Endodermal cell (in vitro differentiated cells): ENCODE data around the gene GAS7. TPM values are rescaled to one million over a fixed set of nuclear protein-coding genes. Genes with fewer than 3 reads are reported as not detected.

ENCODE experiments used
- DNase-seq: peaks from one replicate; pipeline ENCODE4 v3.0.0-alpha.2; 2017
- H3K27ac ChIP-seq: 2 replicates; pipeline ENCODE4 v1.5.1; 2013; ENCODE audit warnings: mild to moderate bottlenecking, low read depth, low read length, moderate library complexity
- H3K27me3 ChIP-seq: 2 replicates; pipeline ENCODE4 v1.6.1; 2013; ENCODE audit warnings: mild to moderate bottlenecking, low read length, moderate library complexity; ENCODE audit not compliant: insufficient read depth, control insufficient read depth, poor library complexity, severe bottlenecking
- H3K36me3 ChIP-seq: 2 replicates; pipeline ENCODE4 v1.7.0; 2013; ENCODE audit warnings: mild to moderate bottlenecking, low read length, moderate library complexity; ENCODE audit not compliant: control insufficient read depth, insufficient read depth
- H3K4me1 ChIP-seq: one replicate; pipeline ENCODE4 v1.7.0; 2013; ENCODE audit warnings: low read length; ENCODE audit not compliant: control insufficient read depth, insufficient read depth
- H3K4me3 ChIP-seq: 2 replicates; pipeline ENCODE4 v1.5.1; 2013; ENCODE audit warnings: mild to moderate bottlenecking, low read length, moderate library complexity
- H3K9ac ChIP-seq: 2 replicates; pipeline ENCODE4 v1.6.1; 2013; ENCODE audit warnings: mild to moderate bottlenecking, low read length, moderate library complexity; ENCODE audit not compliant: poor library complexity, severe bottlenecking; ENCODE audit errors: extremely low read depth
- H3K9me3 ChIP-seq: 2 replicates; pipeline ENCODE4 v1.6.1; 2013; ENCODE audit warnings: mild to moderate bottlenecking, low read length, moderate library complexity; ENCODE audit not compliant: control insufficient read depth
- H3K27ac Mint-ChIP-seq: 2 replicates; pipeline ENCODE4 v1.8.0; 2020; ENCODE audit warnings: mixed read lengths
- H3K27me3 Mint-ChIP-seq: 2 replicates; pipeline ENCODE4 v1.8.0; 2021; ENCODE audit warnings: mild to moderate bottlenecking, mixed read lengths; ENCODE audit not compliant: insufficient read depth
- H3K36me3 Mint-ChIP-seq: 2 replicates; pipeline ENCODE4 v1.8.0; 2020; ENCODE audit warnings: low read depth, mixed read lengths
- H3K4me1 Mint-ChIP-seq: 2 replicates; pipeline ENCODE4 v1.8.0; 2020; ENCODE audit warnings: mixed read lengths
- H3K4me3 Mint-ChIP-seq: 2 replicates; pipeline ENCODE4 v1.8.0; 2020; ENCODE audit warnings: mild to moderate bottlenecking, moderate library complexity, mixed read lengths
- H3K9me3 Mint-ChIP-seq: 2 replicates; pipeline ENCODE4 v1.8.0; 2020; ENCODE audit warnings: mild to moderate bottlenecking, mixed read lengths
- WGBS, 2 experiments: methylation state at CpG; one replicate each; pipeline versions ENCODE4 v1.1.5 to v1.1.7; 2013; ENCODE audit warnings: missing lambda C conversion rate in 2 of 2, mixed read lengths in 1 of 2; ENCODE audit not compliant: insufficient coverage in 1 of 2, insufficient read length in 1 of 2; 5-methylcytosine and 5-hydroxymethylcytosine counted together
- total RNA-seq, 2 donors: library from RNA; stranded (reverse); fragmentation: NEBNext Ultra II Directional in 1 of 2; extraction: Animal tissue kit (Norgen Biotek cat#: 25700) in 1 of 2; gene quantifications; 2 replicates in 1 of 2; 3 replicates in 1 of 2; pipeline ENCODE4 v1.2.1, GENCODE V29; 2021
- TF ChIP-seq, protein P1 (sequence below): fragments of 200-600 bp; sonication (generic); conservative IDR thresholded peaks from 2 replicates; pipeline ENCODE4 v1.5.0; 2021; ENCODE audit warnings: antibody characterized with exemption, mild to moderate bottlenecking

Gene GAS7
- total RNA-seq, 2 donors from 2014 or later: 8.6 to 14.7 TPM

DNA sequence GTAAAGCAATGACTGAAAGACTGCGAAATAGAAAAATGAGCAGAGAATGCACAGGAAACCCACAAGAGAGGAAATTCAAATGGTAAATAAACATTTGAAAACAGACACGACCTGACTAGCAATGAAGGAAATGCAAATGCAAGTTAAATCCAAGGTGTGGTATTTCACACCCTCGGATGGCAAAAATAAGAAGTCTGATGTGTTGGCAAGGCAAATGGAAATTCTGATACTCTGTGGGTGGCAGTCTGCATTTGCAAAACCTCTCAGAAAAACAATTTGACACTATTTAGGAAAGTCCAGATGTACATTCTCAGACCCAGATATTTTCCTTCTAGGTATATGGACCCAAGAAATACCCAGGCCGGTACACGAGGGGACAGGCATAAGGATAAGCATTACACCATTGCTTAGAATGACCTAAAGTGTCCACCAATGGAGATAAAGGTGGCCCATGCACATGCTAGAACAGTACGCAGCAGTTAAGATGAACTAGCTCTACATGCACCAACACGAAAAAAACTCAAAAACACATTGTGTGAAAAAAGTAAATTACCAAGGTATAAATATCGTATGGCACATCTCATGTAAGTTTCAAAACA, 116.7 kb downstream of the GAS7 start:
- H3K4me1 Mint-ChIP-seq: peaks cover 11% of the 10 kb centered on the region
- Histone ChIP-seq H3K4me1 (no peaks in the 10 kb centered on the region), H3K27me3 (no peaks in the 10 kb centered on the region), H3K9ac (no peak overlapping the region), H3K27ac (no peak overlapping the region), H3K9me3 (peaks cover 15% of the 10 kb centered on the region), H3K36me3 (no peaks in the 10 kb centered on the region), H3K4me3 (no peak overlapping the region)
- peaks cover 31% of the 10 kb centered on the region for H3K9me3 Mint-ChIP-seq
- TF ChIP-seq, protein P1, sequence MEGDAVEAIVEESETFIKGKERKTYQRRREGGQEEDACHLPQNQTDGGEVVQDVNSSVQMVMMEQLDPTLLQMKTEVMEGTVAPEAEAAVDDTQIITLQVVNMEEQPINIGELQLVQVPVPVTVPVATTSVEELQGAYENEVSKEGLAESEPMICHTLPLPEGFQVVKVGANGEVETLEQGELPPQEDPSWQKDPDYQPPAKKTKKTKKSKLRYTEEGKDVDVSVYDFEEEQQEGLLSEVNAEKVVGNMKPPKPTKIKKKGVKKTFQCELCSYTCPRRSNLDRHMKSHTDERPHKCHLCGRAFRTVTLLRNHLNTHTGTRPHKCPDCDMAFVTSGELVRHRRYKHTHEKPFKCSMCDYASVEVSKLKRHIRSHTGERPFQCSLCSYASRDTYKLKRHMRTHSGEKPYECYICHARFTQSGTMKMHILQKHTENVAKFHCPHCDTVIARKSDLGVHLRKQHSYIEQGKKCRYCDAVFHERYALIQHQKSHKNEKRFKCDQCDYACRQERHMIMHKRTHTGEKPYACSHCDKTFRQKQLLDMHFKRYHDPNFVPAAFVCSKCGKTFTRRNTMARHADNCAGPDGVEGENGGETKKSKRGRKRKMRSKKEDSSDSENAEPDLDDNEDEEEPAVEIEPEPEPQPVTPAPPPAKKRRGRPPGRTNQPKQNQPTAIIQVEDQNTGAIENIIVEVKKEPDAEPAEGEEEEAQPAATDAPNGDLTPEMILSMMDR: no peak
- DNase-seq: peak; percentile 64
- H3K4me3 Mint-ChIP-seq: no peak overlapping the region
- WGBS, 2 experiments: 79 to 89% methylated on average over 5 to 8 of the region's 8 CpGs
- H3K27ac Mint-ChIP-seq: no peak overlapping the region
- H3K27me3 Mint-ChIP-seq: no peaks in the 10 kb centered on the region
- H3K36me3 Mint-ChIP-seq: peaks cover 3% of the 10 kb centered on the region

DNA sequence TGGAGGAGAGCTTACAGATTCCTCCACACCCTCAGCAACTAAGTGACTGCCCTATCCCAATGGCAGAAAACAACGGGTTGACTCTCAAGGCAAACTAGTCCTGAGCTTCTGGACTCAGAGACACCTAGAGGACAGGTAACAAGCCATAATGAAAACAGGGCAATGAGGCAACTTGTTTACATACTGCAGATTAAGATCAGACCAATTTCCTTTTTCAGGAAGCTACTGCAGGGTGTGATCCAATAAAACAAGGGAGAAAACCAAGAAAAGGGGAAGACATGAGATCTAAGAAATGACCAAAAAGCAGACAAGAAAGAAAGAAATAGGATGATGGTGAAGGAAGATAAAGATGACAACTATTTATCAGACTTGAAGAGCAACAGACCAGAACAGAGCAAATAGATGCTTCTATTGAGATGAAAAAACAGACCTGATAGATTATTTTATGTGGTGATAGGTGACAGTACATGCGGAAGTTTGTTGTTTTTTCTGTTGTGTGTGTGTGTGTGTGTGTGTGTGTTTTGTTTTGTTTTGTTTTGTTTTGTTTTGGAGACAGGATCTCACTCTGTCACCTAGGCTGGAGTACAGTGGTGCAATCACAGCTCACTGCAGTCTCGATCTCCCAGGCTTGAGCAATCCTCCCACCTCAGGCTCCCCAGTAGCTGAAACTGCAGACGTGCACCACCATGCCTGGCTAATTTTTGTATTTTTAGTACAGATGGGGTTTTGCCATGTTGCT, 120.7 kb downstream of the GAS7 start:
- Mint-ChIP-seq H3K4me1 (peaks cover 5% of the 10 kb centered on the region), H3K4me3 (no peak overlapping the region), H3K9me3 (peaks cover 23% of the 10 kb centered on the region), H3K27ac (no peak overlapping the region), H3K27me3 (no peaks in the 10 kb centered on the region), H3K36me3 (peaks cover under 1% of the 10 kb centered on the region)
- Histone ChIP-seq H3K9ac (no peak overlapping the region), H3K36me3 (no peaks in the 10 kb centered on the region), H3K4me1 (no peaks in the 10 kb centered on the region), H3K27me3 (no peaks in the 10 kb centered on the region), H3K27ac (no peak overlapping the region), H3K4me3 (no peak overlapping the region), H3K9me3 (peaks cover 15% of the 10 kb centered on the region)
- TF ChIP-seq, protein P1: no peak
- DNase-seq: no peak
- 93 to 94% methylated on average over 3 to 4 of the region's 4 CpGs for WGBS, 2 experiments

DNA sequence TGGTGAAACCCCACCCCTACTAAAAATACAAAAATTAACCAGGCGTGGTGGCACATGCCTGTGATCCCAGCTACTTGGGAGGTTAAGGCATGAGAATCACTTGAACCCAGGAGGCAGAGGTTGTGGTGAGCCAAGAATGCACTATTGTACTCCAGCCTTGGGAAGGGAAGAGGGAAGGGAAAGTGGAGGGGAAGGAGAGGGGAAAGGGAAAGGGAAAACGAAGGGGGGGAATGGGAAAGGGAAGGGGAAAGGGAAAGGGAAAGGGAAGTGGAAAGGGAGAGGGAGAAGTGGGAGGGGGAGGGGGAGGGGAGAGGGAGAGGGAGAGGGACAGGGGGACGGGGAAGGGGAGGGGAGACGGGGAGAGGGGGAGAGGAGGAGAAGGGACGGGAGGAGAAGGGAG, 122.5 kb downstream of the GAS7 start:
- Mint-ChIP-seq H3K27ac (no peak overlapping the region), H3K9me3 (peaks cover 11% of the 10 kb centered on the region), H3K4me1 (peaks cover 2% of the 10 kb centered on the region), H3K27me3 (no peaks in the 10 kb centered on the region), H3K36me3 (no peaks in the 10 kb centered on the region), H3K4me3 (no peak overlapping the region)
- Histone ChIP-seq H3K27ac (no peak overlapping the region), H3K9ac (no peak overlapping the region), H3K9me3 (peaks cover 12% of the 10 kb centered on the region), H3K36me3 (no peaks in the 10 kb centered on the region), H3K27me3 (no peaks in the 10 kb centered on the region), H3K4me3 (no peak overlapping the region), H3K4me1 (no peaks in the 10 kb centered on the region)
- DNase-seq: no peak
- WGBS, 2 experiments: 98% methylated on average over 5 of the region's 5 CpGs; no CpG with 5 or more reads in 1 of the 2 experiments
- TF ChIP-seq, protein P1: no peak
